Stimulated activated CD4-positive, alpha-beta T cell treated with anti-CD3 and anti-CD28 coated beads, Interleukin-4, amount 100 ng/mL, for 48 hours (primary cell): ENCODE measurements around the gene LRRC8E.
"Not testable (repeated sequence)": the region's sequence is repeated elsewhere in the genome, so short reads cannot be mapped to it uniquely, and the experiment has no call there.

Experiments
- DNase-seq, 2 donors: peaks; one replicate each; pipeline ENCODE4 v3.0.0-alpha.2; 2020; ENCODE audit warnings: low read depth in 2 of 2

The LRRC8E gene

DNA sequence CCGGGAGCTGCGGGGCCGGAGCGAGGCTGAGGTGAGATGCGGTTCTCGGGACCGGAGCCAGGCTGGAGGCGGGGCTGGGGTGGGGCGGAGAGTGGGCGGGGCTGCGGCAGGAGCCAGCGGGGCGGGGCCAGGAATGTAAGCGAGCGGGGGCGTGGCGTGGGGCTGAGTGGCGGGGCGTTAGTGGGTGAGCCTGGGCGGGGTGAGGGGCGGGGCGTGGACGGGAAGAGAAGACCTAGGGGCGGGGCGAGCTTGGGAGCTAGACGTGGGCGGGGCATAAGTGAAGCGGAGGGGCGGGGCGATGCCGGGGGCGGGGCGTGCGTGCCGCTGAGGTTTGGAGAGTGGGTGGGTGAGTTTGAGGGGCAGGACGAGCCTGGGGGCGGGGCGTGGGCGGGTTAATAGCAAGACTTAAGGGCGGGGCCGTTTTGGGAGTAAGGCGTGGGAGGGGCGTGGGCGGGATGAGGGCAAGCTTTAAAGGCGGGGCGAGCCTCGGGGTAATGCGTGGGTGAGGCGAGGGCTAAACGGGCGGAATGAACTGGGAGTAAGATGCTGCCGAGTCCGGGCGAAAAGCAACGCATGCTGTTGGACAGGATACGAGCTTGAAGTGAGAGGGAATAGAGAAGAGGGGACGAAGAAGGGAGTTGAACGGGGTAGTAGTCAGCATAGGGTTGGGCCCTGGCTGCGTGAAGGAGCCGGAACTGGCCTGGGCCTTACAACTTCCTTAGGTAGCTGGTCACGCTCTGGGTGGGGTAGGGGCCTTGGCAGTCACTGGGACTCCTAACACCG is 32.4 kb downstream of the LRRC8E start:
- peak; percentile 99 to 100 for DNase-seq

DNA sequence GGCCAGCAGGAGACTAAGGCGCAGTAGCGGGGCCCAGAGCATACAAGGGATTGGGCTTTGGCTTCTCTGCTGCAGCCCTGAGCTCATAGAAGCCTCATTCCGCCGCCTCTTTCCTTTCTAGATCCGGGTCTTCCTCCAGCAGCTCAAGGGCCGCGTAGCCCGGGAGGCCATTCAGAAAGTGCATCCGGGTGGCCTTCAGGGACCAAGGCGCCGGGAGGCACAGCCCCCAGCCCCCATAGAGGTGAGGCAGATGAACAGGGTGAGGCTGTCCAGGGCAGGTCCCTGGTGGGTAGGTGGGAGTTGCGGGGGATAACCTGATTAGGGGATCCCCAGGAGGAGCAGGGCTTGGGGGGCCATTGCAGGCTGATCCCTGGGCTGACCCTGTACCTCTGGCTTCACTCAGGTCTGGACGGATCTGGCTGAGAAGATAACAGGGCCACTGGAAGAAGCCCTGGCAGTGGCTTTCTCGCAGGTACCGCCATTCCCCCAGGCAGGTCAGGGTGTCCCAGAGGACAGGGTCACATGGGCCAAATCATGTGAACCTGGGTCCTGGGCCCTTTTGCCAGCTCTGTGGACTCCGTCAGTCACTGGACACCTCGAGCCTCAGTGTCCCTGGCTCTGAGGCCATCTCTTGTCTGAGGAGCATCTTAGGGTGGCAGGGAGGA is 33.1 kb downstream of the LRRC8E start:
- no peak for DNase-seq

DNA sequence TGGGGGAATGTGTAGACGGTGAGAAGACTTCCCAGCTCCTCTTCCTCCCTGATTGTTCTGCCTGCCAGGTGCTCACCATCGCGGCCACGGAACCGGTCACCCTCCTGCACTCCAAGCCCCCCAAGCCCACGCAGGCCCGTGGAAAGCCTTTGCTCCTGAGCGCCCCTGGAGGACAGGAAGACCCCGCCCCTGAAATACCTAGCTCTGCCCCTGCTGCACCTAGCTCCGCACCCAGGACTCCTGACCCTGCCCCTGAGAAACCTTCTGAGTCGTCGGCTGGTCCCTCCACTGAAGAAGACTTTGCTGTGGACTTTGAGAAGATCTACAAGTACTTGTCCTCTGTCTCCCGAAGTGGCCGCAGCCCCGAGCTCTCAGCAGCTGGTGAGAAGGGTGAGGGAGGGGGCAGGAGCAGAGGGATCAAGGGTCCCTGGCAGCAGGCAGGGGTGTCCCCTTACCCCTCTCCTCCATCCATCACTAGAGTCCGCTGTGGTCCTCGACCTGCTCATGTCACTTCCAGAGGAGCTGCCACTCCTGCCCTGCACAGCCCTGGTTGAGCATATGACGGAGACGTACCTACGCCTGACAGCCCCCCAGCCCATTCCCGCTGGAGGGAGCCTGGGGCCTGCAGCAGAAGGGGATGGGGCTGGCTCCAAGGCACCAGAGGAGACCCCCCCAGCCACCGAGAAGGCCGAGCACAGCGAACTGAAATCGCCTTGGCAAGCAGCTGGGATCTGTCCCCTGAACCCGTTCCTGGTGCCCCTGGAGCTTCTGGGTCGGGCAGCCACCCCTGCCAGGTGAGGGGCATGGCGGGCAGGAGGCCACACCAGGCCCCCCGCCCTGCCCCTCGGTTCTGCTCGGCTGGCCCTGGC is 33.9 kb downstream of the LRRC8E start:
- no peak for DNase-seq

DNA sequence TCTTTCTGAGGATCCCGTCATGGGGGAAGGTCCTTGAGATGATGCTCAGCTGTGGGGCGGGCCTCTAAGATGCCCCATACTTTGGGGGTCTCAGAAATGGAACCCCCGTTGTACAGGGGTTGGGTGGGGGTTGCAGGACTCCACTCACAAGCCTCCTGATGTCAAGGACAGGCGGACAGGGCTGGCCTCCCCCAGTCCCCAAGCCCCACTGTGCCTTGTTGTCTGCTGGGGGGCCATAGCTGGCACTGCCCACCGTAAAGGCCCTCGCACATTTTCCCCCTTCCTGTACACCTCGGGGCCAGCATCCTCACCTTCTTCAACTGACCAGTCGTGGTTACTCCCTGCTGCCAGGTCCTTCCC is 34.5 kb downstream of the LRRC8E start:
- DNase-seq = no peak

DNA sequence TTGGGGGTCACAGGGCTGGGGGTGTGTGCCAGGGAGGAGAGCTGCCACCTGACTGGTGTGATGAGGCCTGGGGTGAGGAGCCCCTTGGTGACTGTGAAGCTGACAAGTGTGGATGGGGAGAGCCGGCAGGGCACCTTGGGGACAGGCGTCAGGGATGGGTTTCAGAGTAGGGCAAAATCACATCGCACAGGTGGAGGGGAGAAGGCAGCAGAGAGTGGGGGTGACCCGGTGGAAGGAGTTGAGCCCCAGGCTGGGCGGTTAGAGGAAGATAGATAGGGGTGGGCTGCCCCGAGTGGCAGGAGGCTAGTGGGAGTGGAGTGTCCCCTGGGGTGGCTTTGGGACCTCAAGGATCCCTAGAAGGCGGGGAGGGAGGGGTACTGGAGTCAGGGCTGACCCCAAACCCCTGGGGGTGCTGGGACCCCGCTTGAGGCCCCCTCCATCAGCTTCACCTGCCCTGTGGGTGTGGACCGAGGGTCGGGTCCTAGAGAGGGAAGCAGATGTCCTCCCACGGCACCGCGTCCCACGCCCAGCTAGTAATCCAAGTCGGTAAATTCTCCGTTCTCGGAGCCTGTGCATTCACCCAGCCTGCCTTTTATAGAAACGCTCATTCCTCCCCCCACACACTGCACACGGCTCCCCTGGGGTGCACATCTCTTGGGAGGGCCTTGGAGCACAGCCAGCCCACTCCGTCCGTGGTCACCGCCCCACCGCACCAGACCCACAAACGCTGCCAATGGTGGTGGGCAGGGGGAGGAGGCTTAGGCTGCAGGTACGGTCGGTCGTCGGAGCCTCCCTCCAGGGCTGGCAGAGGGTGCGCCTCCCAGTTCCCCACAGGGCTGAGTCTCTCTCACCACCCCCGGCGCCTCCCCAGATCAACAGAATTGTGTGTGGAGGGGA is 35.2 kb downstream of the LRRC8E start:
- DNase-seq = no peak

DNA sequence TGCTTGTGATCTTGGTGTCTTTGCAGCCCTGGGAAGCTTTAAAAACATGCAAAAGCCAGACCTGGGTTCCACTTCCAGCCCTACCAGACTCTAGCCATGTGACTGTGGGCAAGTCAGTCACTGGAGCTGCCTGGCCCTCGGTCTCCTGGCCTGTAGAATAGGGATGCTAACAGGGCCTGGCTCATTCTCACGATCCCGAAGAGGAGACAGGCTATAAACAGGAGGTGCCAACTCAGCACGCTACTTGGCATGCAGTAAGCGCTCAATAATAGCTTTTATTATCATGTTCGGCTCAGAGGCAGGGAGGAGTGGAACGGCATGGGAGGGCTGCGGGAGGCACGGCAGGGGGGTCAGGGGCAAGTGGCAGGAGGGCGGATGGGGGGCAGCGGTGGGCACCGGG is 35.9 kb downstream of the LRRC8E start:
- DNase-seq = no peak

DNA sequence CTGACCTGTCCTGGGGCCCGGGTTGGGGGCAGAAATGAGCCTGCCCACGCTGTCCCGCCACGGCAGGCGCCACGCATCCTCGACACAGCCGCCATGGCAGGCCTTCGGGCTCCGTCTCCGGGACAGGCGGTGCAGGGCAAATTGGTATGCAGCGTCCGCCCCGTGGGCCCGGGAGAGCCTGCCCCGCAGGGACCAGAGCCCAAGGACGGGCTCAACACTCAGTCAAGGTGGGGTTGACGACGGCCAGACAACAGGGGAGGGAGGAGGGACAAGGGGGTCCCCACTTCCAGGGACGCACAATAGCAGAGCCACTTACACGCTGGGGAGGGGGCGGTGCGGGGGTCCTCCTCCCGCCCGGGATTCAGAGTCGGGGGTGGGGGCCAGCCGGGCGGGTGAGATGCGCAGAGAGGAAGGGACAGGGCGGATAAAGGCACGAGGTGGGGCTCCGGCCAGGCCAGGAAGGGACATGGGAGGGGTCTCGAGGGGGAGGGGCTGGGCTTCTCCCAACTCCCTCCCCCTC is 36.4 kb downstream of the LRRC8E start:
- DNase-seq = no peak

DNA sequence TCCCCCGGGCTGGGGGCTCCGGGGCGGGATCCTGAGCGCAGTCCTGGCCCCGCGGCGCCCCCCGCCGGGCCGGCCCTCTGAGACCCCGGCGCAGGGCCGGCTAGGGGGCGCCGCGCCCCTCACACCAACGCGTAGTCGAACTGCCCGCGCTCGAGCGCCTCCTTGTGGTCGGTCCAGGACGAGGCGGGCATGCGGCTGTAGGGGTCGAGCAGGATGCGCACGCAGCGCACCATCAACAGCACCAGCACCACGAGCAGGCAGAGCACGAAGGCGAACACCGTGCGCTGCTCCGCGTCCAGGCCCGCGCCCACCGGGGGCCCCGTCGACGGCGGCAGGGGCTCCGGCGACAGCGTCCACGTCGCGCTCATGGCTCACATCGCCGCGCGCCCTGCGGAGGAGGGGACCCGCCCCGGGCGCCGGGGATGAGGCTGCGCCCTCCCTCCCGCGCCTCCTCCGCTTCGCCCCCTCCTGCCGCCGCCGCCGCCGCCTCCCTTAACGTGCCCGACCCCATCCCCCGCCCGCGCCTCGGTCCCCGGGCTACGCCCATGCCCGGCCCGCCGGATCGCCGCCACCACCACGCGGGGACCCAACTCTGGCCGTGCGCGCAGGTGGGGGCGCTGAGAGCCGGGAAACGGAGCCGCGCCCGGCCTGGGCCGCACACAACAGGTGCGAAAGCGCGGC is 37.0 kb downstream of the LRRC8E start:
- peak; percentile 74 to 81 for DNase-seq

DNA sequence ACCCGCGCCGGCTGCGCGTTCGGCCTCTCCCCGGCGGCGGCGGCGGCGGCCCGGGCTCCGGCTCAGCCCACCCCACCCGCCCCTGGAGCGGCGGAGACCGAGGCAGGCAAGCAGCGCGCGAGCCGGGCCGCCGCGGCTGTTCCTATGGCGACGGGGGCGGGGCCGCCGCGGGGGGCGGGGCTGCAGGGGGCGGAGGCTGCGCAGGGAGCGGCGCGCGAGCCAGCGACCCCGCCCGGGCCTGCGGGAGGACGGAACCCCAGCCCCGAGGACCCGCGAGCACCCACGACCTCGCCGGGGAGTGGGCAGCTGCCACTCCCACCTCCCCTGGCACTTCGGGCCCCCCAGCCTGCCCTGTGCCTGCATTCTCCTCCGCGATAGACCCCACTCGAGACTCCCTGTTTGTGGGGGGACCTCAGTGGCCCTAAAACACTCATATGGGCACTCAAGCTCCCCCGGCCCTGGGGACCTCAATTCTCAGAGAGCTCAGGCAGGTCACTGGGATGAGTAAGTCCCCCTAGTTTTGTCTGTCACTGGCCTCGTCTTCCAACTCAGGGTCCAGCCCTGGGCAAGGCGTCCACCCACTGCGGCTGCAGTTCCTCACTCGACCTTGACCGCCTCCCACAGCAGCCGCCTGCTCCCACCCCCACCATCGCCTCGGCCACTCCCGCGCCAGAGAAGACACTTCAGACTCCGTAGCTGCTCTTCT is 37.9 kb downstream of the LRRC8E start, which contains the start of gene CTXN1:
TSS of gene CTXN1 (minus strand) at position 115 of the 706 bp plus-strand sequence. CDS start 597 bp downstream, outside the sequence.
- DNase-seq = peak; percentile 70 to 76

DNA sequence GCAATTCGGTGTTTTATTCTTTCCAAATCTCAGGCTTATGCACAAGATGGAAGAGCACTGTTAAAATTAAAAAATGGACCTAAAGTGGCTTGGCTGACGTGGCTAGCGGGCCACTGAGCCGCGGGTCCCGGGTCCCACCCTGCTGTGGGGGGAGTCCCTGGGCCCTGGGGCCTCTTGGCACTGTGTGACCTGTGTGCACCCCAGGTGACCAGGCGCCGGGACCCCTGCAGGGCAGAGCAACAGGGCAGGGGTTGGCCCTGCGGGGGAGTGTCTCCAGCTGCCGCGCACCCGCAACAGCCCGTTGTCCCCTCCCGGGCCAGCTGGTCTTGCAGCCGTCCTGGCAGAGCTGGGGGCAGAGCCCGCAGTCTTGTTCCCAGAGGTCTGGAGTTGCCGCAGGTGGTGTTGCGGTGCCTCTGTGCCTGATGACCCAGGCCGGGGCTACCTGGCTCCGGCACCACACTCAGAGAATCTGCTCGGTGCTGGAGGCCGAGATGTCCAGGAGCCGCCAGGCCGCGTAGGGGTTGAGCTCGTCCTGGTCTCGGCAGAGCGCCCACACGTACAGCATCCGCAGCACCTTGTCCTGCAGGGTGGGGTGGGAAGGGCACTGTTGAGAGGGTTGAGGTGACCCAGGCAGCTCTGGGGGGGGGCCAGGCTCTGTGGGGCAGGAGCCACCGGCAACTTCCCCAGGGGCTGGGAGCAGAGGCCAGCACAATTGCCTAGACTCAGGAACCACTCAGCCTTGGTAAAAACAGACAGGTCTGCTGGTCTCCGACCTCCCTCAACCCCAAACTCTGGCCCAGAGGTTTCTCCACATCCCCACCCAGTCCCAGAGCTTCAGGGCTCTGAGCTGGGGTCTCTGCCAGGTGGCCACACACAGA is 38.7 kb downstream of the LRRC8E start:
- DNase-seq = no peak

DNA sequence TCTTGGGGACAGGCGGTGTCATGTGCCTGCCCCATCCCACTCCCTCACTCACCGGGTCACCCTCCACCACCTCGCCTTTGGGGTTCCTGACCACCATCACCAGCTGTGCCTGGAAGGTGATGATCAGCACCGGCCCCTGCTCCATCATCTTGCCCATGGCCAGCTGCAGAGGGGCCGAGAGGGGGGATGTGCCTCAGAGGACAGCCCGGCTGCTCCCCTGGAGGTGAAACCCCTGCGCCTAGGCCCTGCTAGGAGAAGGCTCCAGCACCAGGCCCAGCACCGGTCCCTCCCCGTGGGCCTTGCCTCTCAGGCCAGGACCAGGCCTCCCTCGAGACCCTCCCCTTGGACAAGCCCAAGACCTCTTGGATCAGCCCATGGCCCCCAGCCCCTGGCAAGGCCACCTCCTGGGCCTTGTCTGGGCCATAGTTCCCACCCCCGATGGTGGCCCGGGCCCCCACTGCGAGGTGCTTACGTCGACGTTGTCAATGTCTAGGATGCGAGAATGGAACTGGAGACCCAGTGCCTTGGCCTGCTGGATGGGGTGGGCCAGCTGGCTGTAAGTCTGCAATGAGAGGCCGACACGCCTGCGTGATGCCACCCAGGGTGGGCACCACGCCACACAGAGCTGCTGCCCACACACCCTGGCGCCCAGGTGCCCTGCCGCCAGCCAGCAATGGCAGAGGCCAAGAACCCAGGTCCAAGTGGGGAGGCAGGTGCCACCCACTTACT is 39.5 kb downstream of the LRRC8E start:
- DNase-seq = no peak

DNA sequence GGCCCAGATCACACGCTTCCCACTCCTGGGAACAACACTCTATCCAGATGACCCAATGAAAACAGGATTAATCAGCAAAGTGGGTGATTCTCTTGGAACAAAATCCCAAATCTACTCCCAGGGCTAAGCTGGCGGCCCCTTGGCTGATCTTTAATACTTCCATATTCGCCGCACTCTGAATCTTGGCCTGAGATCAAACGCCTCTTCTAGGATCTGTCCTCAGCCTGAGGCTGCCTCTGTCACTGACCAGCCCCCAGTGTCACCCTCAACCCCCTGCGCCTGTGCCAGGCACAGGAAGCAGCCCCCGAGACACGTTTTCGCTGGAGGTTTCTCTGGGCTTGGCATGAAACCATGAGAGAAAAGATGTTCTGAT is 40.0 kb downstream of the LRRC8E start:
- no peak for DNase-seq

DNA sequence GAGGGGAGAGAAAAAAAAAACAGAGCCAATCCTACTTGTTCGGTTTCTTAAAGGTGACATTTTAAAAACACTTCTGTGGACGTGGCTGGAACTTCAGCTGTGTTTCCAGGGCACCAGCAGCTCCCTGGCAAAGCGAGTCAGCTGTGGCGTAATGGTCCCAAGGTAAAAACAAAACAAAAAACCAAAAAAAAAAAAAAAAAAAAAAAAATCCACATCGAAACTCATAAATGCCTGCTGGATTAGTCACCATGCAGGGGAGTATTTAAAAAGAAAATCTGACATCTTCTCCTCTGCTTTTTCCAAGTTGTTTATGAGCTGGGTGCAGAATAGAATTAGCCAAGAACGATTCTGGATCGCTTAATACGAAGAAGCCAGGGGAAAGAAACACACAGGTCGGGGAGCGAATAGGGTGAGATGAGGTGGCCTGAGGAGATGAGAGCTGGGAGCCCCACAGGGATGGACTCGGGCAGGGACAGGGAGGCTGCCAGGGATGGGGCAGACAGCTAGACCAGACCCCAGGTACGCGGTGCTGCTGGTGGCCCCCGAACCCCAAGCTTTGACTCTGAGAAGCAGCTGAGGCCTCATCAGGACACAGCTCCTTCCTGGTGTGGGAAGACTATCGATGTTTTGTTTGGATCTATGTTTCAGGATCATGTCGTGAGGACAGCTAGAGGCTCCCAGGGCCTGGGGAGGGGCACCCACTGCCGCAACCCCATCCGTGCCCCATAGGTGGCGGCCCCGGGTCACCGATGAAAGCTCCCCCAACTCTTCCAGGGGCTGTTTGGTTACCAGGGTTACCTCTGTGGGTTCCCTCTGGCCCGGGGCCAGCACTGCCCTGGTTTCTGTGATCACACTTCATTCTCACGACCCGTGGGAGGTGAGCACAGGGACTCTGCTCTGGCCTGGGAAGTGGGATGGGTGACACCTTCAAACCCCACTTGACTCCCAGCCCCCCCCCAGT is 40.7 kb downstream of the LRRC8E start:
- peak; percentile 52 to 64 for DNase-seq

DNA sequence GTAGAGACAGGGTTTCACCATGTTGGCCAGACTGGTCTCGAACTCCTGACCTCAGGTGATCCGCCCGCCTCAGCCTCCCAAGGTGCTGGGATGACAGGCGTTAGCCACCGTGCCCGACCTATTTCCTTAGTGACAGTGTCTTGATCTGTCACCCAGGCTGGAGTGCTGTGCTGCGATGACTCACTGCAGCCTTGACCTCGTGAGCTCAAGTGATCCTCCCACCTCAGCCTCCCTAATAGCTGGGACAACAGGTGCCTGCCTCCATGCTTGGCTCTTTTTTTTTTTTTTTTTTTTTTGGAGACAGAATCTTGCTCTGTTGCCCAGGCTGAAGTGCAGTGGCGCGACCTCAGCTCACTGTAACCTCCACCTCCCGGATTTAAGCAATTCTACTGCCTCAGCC is 41.7 kb downstream of the LRRC8E start:
- DNase-seq = not testable (repeated sequence)

DNA sequence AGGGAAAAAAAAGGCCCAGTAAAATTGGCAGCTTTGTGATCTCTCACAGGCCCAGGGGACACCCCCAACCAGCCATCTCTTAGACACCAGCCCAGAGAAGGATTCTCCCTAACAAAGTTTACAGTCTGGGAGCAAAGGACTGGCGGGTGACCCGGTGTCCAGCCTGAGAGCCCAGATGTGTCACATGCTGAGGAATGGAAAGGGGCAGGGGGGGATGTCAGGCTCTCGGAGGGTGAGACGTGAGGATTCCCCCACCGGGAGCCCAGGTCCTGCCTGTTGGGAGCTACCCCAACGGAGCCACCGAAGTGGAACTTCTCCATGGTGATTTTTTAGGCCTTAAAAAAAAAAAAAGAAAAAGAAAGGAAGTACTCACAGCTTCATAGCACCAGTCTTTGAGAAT is 42.5 kb downstream of the LRRC8E start:
- no peak for DNase-seq

DNA sequence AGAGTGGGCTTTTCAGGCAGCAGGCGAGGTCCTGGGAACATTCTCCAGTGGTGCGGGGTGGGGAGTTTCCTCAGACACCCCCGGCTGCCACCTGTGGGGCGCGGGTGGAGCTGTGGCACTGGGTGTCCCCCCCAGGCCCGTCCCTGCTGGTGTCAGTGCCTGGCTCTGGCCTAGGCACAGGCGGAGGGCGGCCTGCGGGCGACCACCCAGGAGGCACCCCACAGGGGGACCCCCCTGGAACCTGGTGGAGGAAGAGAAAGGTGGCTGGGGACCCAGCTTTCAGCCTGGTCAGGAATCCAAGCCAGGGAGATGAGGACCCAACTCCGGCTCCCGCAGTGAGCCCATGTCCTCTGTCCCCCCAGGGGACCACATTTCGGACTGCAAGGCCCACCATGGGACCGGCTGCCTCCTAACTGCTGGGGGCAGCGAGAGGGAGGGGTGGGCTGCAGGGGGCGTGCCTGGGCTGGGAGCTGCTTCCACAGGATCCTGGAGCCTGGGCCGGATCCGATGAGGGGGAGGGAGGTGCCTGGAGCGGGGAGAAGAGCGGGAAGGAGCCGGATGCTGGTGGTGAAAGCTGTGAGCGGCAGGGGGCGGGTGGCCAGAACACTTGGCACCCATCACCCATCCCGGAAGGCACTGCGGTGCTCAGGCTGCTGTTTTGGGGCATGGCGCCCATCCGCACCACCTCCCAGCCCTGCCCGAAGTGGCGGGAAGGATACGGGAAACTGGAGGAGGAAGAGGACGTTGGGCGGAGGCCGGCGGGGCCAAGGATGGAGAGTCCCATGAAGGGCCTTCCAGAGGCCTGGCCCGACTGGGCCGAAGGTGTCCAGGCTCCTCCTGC is 43.1 kb downstream of the LRRC8E start:
- no peak for DNase-seq
